ENCODE results near the gene ITLN2. TPM values are rescaled to one million over a fixed set of nuclear protein-coding genes. Genes with fewer than 3 reads are reported as not detected.

ITLN2 gene
- total RNA-seq, 3 donors from 2014 or later = 10.7 TPM; not detected in 2

DNA sequence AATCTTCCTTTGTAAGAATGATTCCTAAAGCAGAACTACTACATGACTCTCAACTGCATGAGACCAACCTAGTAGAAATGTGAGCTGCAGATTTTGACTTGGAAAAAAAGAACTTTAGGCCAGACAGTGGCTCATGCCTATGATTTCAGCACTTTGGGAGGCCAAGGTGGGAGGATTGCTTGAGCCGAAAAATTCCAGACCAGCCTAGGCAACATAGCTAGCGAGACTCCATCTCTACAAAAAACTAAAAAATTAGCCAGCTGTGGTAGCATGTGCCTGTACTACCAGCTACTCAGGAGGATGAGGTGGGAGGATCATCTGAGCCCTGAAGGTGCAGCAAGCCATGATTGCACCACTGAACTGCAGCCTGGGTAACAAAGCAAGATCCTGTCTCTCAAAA, 24.7 kb upstream of the ITLN2 start:
- no peaks in the 10 kb centered on the region for H3K36me3 ChIP-seq
- H3K4me3 ChIP-seq = no peak overlapping the region
- no peak for DNase-seq (ENCODE audit: low spot score in 2 of 2)
- H3K27ac ChIP-seq = no peak overlapping the region
- H3K4me1 ChIP-seq = no peaks in the 10 kb centered on the region
- H3K9me3 ChIP-seq = no peaks in the 10 kb centered on the region
- peaks cover 0 to 20% of the 10 kb centered on the region in 2 donors for H3K27me3 ChIP-seq
- TF ChIP-seq, protein P1, sequence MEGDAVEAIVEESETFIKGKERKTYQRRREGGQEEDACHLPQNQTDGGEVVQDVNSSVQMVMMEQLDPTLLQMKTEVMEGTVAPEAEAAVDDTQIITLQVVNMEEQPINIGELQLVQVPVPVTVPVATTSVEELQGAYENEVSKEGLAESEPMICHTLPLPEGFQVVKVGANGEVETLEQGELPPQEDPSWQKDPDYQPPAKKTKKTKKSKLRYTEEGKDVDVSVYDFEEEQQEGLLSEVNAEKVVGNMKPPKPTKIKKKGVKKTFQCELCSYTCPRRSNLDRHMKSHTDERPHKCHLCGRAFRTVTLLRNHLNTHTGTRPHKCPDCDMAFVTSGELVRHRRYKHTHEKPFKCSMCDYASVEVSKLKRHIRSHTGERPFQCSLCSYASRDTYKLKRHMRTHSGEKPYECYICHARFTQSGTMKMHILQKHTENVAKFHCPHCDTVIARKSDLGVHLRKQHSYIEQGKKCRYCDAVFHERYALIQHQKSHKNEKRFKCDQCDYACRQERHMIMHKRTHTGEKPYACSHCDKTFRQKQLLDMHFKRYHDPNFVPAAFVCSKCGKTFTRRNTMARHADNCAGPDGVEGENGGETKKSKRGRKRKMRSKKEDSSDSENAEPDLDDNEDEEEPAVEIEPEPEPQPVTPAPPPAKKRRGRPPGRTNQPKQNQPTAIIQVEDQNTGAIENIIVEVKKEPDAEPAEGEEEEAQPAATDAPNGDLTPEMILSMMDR (IDR thresholded peaks at IDR 0.05) = no peak
- TF ChIP-seq POLR2AphosphoS5 (IDR thresholded peaks at IDR 0.05) (no peak), POLR2A (IDR thresholded peaks at IDR 0.05) (no peak)
- intact Hi-C loops (cut with DNase I; ENCODE audit: low total_unique reads) = no loop called here

DNA sequence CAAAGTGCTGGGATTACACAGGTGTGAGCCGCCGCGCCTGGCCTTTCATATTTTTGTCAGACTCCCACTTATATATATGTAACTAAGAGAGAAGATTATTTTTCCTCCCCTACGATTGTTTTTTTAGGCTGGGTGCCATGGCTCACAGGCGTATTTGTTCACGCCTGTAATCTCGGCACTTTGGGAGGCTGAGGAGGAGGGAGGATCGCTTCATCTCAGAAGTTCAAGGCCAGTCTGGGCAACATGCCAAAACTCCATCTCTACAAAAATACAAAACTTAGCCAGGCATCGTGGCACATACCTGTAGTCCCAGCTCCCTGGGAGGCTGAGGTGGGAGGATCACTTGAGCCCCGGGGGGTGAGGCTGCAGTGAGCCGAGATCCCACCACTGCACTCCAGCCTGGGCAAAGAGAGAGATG, 23.9 kb upstream of the ITLN2 start:
- intact Hi-C loops (cut with DNase I; ENCODE audit: low total_unique reads) = no loop called here
- peaks cover 0 to 20% of the 10 kb centered on the region in 2 donors for H3K27me3 ChIP-seq
- DNase-seq (ENCODE audit: low spot score in 2 of 2) = no peak
- H3K36me3 ChIP-seq = no peaks in the 10 kb centered on the region
- no peak overlapping the region for H3K4me3 ChIP-seq
- H3K4me1 ChIP-seq = no peaks in the 10 kb centered on the region
- TF ChIP-seq, protein P1 (IDR thresholded peaks at IDR 0.05) = no peak
- TF ChIP-seq POLR2A (IDR thresholded peaks at IDR 0.05) (no peak), POLR2AphosphoS5 (IDR thresholded peaks at IDR 0.05) (no peak)
- no peak overlapping the region for H3K27ac ChIP-seq
- no peaks in the 10 kb centered on the region for H3K9me3 ChIP-seq

DNA sequence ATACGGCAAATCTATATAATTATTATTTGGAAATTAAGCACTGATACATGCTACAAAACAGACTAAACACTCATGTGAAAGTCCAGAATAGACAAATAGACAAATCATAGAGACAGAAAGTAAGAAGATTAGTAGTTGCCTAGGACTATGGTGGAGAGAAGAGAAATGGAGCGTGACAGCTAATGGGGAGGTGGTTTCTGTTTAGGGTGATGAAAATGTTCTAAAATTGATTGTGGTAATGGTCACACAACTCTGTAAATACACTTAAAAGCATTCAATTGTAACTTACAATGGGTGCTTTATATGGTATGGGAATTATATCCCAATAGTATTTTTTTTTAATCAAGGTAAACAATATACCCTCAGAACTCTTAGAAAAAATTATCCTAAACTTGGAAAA, 20.4 kb upstream of the ITLN2 start:
- Histone ChIP-seq H3K4me1 (no peaks in the 10 kb centered on the region), H3K9me3 (no peaks in the 10 kb centered on the region), H3K27me3 (no peaks in the 10 kb centered on the region), H3K4me3 (no peak overlapping the region), H3K36me3 (no peaks in the 10 kb centered on the region), H3K27ac (no peak overlapping the region)
- no peak for DNase-seq (ENCODE audit: low spot score in 2 of 2)
- intact Hi-C loops (cut with DNase I; ENCODE audit: low total_unique reads) = no loop called here
- no peak for TF ChIP-seq POLR2A (IDR thresholded peaks at IDR 0.05)

DNA sequence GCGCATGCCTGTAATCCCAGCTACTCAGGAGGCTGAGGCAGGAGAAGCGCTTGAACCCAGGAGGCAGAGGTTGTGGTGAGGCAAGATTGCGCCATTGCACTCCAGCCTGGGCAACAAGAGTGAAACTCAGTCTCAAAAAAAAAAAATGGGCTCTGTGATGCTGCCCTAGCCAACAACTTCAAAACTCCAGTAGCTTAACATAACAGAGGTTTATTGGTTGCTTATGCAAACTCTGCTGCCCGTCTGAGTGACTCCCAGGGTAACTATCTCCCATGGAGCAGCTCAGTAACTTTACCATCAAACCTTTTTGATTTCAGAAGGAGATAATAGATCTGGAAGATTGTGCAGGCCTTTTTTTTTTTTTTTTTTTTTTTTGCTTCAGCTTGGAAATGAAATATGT, 18.9 kb upstream of the ITLN2 start:
- H3K4me3 ChIP-seq = no peak overlapping the region
- H3K27me3 ChIP-seq = no peaks in the 10 kb centered on the region

DNA sequence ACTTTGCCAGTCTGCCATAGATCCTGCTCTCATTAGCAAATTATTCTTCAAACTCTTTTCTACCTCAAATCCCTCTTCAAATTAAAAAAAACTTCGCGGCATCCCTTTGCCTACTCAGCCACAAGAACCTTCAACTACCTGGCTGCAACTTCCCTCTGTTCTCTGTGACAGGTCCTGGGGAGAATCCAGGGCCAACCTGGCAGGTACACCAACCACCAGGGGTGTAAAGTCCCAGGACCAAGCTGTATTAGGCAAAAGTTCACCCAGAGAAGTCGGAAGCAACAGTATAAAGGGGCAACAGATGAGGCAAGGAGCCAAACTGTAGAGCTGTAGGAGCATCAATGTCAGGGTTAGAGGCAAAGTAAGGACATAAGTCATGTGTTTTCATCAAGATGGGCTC, 18.3 kb upstream of the ITLN2 start:
- intact Hi-C loops (cut with DNase I; ENCODE audit: low total_unique reads) = no loop called here
- Histone ChIP-seq H3K36me3 (no peaks in the 10 kb centered on the region), H3K27me3 (no peaks in the 10 kb centered on the region), H3K9me3 (no peaks in the 10 kb centered on the region), H3K4me1 (no peaks in the 10 kb centered on the region), H3K27ac (no peak overlapping the region), H3K4me3 (no peak overlapping the region)
- no peak for DNase-seq (ENCODE audit: low spot score in 2 of 2)
- TF ChIP-seq, protein P1 (IDR thresholded peaks at IDR 0.05) = no peak
- TF ChIP-seq POLR2A (IDR thresholded peaks at IDR 0.05) (no peak), POLR2AphosphoS5 (IDR thresholded peaks at IDR 0.05) (no peak)

More for the DNA sequence above, 18.9 kb upstream of the ITLN2 start:
- Histone ChIP-seq H3K4me1 (no peaks in the 10 kb centered on the region), H3K9me3 (no peaks in the 10 kb centered on the region), H3K27ac (no peak overlapping the region), H3K36me3 (no peaks in the 10 kb centered on the region)
- intact Hi-C loops (cut with DNase I; ENCODE audit: low total_unique reads) = no loop called here
- TF ChIP-seq, protein P1 (IDR thresholded peaks at IDR 0.05) = no peak
- no peak for TF ChIP-seq POLR2AphosphoS5 (IDR thresholded peaks at IDR 0.05)
- TF ChIP-seq POLR2A (IDR thresholded peaks at IDR 0.05) = no peak
- DNase-seq (ENCODE audit: low spot score in 2 of 2) = no peak

DNA sequence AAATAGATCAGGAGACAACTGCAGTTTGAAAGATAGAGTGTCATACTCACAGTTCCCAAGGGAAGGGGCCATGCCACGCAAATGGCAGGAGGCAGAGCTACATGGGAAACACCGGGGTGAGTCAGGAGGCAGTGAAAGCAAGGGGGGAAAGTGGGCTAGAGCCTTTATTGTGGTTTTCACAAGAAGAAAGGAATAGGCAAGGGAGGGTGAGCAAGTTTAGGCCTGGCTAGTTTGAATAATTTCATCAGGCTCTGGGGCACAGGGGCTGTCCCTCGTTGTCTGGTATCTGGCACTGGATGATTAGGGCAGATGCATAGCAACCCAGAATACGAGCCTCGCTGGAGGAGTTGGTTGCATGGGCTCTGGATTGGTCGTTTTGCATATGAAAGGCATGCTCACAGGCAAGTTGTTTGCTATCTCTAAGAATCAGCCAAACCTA, 17.0 kb upstream of the ITLN2 start:
- Histone ChIP-seq H3K36me3 (no peaks in the 10 kb centered on the region), H3K4me1 (no peaks in the 10 kb centered on the region), H3K4me3 (no peak overlapping the region), H3K27me3 (no peaks in the 10 kb centered on the region), H3K9me3 (no peaks in the 10 kb centered on the region), H3K27ac (no peak overlapping the region)
- TF ChIP-seq POLR2AphosphoS5 (IDR thresholded peaks at IDR 0.05) (no peak), POLR2A (IDR thresholded peaks at IDR 0.05) (no peak)
- TF ChIP-seq, protein P1 (IDR thresholded peaks at IDR 0.05) = no peak
- DNase-seq (ENCODE audit: low spot score in 2 of 2) = no peak
- intact Hi-C loops (cut with DNase I; ENCODE audit: low total_unique reads) = no loop called here
